ENCODE results near the gene TELO2.

TELO2 gene

GRCh38 chr16:1494129-1494640, 1.0 kb downstream of the TELO2 start:
- no peak for FAIRE-seq
- no peak for TF ChIP-seq CTCF (IDR thresholded peaks at IDR 0.05; ENCODE audit: insufficient read depth, missing control alignments)
- no peak for DNase-seq (ENCODE audit: insufficient read length, low spot score)

- no peak for DNase-seq (ENCODE audit: insufficient read length, low spot score)
- TF ChIP-seq CTCF (IDR thresholded peaks at IDR 0.05; ENCODE audit: insufficient read depth, missing control alignments): no peak
- FAIRE-seq: no peak
These were observed 1.6 kb downstream of the TELO2 start for GRCh38 chr16:1494711-1495110.

- FAIRE-seq (no peak), DNase-seq (ENCODE audit: insufficient read length, low spot score) (no peak)
- TF ChIP-seq CTCF (IDR thresholded peaks at IDR 0.05; ENCODE audit: insufficient read depth, missing control alignments): no peak
These were observed 2.2 kb downstream of the TELO2 start for GRCh38 chr16:1495211-1495888.

GRCh38 chr16:1495889-1496262, 2.7 kb downstream of the TELO2 start:
- TF ChIP-seq CTCF (IDR thresholded peaks at IDR 0.05; ENCODE audit: insufficient read depth, missing control alignments): no peak
- no peak for FAIRE-seq

GRCh38 chr16:1496464-1496863, 3.3 kb downstream of the TELO2 start:
- TF ChIP-seq CTCF (IDR thresholded peaks at IDR 0.05; ENCODE audit: insufficient read depth, missing control alignments): no peak
- FAIRE-seq (no peak), DNase-seq (ENCODE audit: insufficient read length, low spot score) (no peak)

More at GRCh38 chr16:1495889-1496262, 2.7 kb downstream of the TELO2 start:
- DNase-seq (ENCODE audit: insufficient read length, low spot score): no peak

GRCh38 chr16:1497014-1497598, 3.9 kb downstream of the TELO2 start:
- TF ChIP-seq CTCF (IDR thresholded peaks at IDR 0.05; ENCODE audit: insufficient read depth, missing control alignments): no peak
- DNase-seq (ENCODE audit: insufficient read length, low spot score) (no peak), FAIRE-seq (no peak)
